Right atrium auricular region (tissue), 2 donors: ENCODE data around the gene GOT1. TPM values are rescaled to one million over a fixed set of nuclear protein-coding genes. Genes with fewer than 3 reads are reported as not detected.

Experiments
- DNase-seq: peaks from one replicate; pipeline ENCODE4 v3.0.0-alpha.2; 2019; ENCODE audit warnings: low spot score
- H3K27ac ChIP-seq, 2 donors: fragments of 200-600 bp; sonication (generic); 1 replicate in 1 of 2; 2 replicates in 1 of 2; pipeline ENCODE4 v1.5.1; 2016 to 2019
- H3K27me3 ChIP-seq, 2 donors: fragments of 200-600 bp; sonication (generic); one replicate each; pipeline versions ENCODE4 v1.5.1 to v1.6.0; 2017 to 2019
- H3K36me3 ChIP-seq: fragments of 200-600 bp; sonication (generic); one replicate; pipeline ENCODE4 v1.5.1; 2016
- H3K4me1 ChIP-seq, 2 donors: fragments of 200-600 bp; sonication (generic); one replicate each; pipeline versions ENCODE4 v1.5.1 to v1.6.0; 2017 to 2019
- H3K4me3 ChIP-seq, 2 donors: fragments of 200-600 bp; sonication (generic); 1 replicate in 1 of 2; 2 replicates in 1 of 2; pipeline ENCODE4 v1.5.1; 2017 to 2019; ENCODE audit warnings: mild to moderate bottlenecking in 1 of 2, moderate library complexity in 1 of 2
- H3K9me3 ChIP-seq, 2 donors: fragments of 200-600 bp; sonication (generic); one replicate each; pipeline ENCODE4 v1.5.1; 2019
- CTCF ChIP-seq, 2 donors: fragments of 200-600 bp; sonication (generic); IDR thresholded peaks; one replicate each; pipeline ENCODE4 v1.5.1; 2019; ENCODE audit warnings: antibody characterized with exemption in 2 of 2
- total RNA-seq, 2 donors: library from RNA; depleted of rRNA; stranded (reverse); fragments of >200 nt; gene quantifications; one replicate each; pipeline ENCODE4 v1.1.0, GENCODE V29; 2016

The GOT1 gene
- 100 to 1,000 TPM; 289 to 443 TPM for total RNA-seq

- TF ChIP-seq CTCF (IDR thresholded peaks at IDR 0.05) = no peak
- Histone ChIP-seq H3K27ac (peak within 1 kb of the TSS; percentile 88 to 98), H3K9me3 (no peaks in the 10 kb centered on the region), H3K36me3 (peaks cover 12% of the 10 kb centered on the region), H3K27me3 (no peaks in the 10 kb centered on the region), H3K4me3 (peak within 1 kb of the TSS; percentile 89 to 91), H3K4me1 (peaks cover 0 to 44% of the 10 kb centered on the region in 2 donors)
- peak; percentile 99 for DNase-seq
These were observed at the start of gene GOT1 for GRCh38 chr10:99430451-99431189. TSS of gene GOT1 (minus strand) at chr10:99430624. CDS start at chr10:99430565, 59 bp downstream.

DNA sequence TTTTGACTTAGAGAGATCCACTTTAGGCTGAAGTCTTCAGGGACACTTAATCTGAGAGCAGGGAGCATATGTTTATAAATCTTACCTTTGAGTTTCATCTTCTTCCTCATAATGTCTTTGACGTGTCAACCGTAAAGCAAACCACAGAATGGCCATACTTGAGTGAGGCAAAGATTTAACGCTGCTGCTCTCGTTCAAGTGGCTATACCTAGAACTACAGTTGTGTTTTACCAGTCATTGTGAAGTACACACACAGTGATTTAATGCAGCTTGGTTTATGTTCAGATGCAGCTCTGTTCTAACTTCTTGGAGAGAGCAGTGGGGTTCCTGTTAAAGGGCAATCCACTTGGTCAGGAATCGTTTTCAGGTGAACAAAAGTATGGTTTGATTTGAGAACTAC lies 39.9 kb upstream of the GOT1 start:
- H3K9me3 ChIP-seq = no peaks in the 10 kb centered on the region
- no peaks in the 10 kb centered on the region for H3K4me1 ChIP-seq
- H3K36me3 ChIP-seq = no peaks in the 10 kb centered on the region
- no peak overlapping the region for H3K4me3 ChIP-seq
- no peak overlapping the region for H3K27ac ChIP-seq
- DNase-seq = no peak
- H3K27me3 ChIP-seq = no peaks in the 10 kb centered on the region
- TF ChIP-seq CTCF (IDR thresholded peaks at IDR 0.05) = no peak

GRCh38 chr10:99467236-99467999 lies 37.0 kb upstream of the GOT1 start:
- no peak overlapping the region for H3K4me3 ChIP-seq
- no peak overlapping the region for H3K27ac ChIP-seq
- H3K4me1 ChIP-seq = no peaks in the 10 kb centered on the region
- DNase-seq = no peak
- TF ChIP-seq CTCF (IDR thresholded peaks at IDR 0.05) = no peak
- no peaks in the 10 kb centered on the region for H3K36me3 ChIP-seq
- H3K27me3 ChIP-seq = no peaks in the 10 kb centered on the region
- H3K9me3 ChIP-seq = no peaks in the 10 kb centered on the region

- DNase-seq = no peak
- no peak for TF ChIP-seq CTCF (IDR thresholded peaks at IDR 0.05)
- Histone ChIP-seq H3K4me1 (no peaks in the 10 kb centered on the region), H3K9me3 (no peaks in the 10 kb centered on the region), H3K4me3 (no peak overlapping the region), H3K27me3 (no peaks in the 10 kb centered on the region), H3K36me3 (no peaks in the 10 kb centered on the region), H3K27ac (no peak overlapping the region)
These were observed 36.3 kb upstream of the GOT1 start for GRCh38 chr10:99466632-99467223.

- no peak overlapping the region for H3K27ac ChIP-seq
- no peak overlapping the region for H3K4me3 ChIP-seq
- DNase-seq = no peak
- TF ChIP-seq CTCF (IDR thresholded peaks at IDR 0.05) = no peak
- H3K9me3 ChIP-seq = no peaks in the 10 kb centered on the region
- no peaks in the 10 kb centered on the region for H3K4me1 ChIP-seq
- H3K27me3 ChIP-seq = no peaks in the 10 kb centered on the region
- no peaks in the 10 kb centered on the region for H3K36me3 ChIP-seq
These were observed 30.8 kb upstream of the GOT1 start for GRCh38 chr10:99461230-99461629.
